HG02798 (cell line): ENCODE measurements around the gene KCNE1.
A peak's percentile ranks its signal among the peaks of the same experiment; 100 is the strongest.
"Not testable (repeated sequence)": the region's sequence is repeated elsewhere in the genome, so short reads cannot be mapped to it uniquely, and the experiment has no call there.

Experiments
- ATAC-seq: cut with Tn5 transposase; IDR thresholded peaks from one replicate; pipeline ENCODE4 v1.9.1; 2021; ENCODE audit warnings: mild to moderate bottlenecking; ENCODE audit not compliant: unreplicated experiment, poor library complexity

Gene KCNE1

GRCh38 chr21:34517039-34517438 lies 5.0 kb upstream of the KCNE1 start:
- ATAC-seq = no peak

DNA sequence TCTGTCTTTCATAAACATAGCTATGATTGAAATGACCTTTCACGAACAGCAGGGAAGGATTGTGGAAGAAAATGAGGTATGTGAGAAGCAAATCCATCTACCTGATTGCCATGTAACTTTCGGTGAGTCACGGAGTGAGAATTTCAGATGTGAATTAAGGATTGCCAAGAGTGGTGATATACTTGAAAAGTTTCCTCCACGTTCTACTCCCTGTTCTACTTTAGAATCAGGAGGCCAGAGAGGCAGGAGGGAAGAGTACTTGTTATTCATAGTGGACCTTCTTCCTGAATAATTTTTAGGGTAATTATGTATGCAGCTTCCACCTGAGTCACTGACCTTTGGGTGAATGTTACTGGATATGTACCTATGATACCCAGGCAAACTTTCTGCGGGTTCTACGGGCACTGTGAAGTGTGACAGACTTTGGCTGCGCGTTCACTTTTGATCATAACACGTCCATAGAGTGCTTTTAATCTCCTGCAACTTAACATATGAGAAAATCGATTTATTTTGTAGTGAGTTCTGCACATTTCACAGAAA lies 2.6 kb upstream of the KCNE1 start:
- ATAC-seq = no peak

DNA sequence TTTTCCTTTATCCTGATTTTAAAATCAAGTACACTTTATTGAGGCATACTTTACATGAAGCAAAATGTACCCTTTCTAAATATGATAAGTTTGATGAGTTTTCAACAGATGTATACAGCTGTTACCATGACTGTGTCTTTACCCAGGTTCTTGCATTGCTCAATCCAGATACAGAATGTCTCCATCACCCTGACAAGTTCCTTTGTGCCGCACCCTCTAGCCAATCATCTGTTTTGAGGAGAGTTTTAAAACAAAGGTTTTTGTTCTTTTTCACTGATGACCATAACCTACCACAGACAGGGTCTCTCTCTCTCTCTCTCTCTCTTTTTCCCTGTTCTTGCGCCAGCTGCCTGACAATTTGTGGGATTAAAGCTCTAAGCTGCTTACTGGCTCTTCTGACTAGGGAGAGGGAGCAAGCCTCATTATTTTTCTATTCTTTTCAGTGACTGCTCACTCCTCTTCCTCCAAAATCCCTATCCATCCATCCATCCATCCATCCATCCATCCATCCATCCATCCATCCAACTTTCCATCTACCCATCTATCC lies 1.2 kb upstream of the KCNE1 start:
- ATAC-seq = no peak

GRCh38 chr21:34511181-34511580 lies 829 bp downstream of the KCNE1 start:
- no peak for ATAC-seq

- ATAC-seq = peak; percentile 62
These were observed 1.6 kb downstream of the KCNE1 start for GRCh38 chr21:34510148-34511142.

DNA sequence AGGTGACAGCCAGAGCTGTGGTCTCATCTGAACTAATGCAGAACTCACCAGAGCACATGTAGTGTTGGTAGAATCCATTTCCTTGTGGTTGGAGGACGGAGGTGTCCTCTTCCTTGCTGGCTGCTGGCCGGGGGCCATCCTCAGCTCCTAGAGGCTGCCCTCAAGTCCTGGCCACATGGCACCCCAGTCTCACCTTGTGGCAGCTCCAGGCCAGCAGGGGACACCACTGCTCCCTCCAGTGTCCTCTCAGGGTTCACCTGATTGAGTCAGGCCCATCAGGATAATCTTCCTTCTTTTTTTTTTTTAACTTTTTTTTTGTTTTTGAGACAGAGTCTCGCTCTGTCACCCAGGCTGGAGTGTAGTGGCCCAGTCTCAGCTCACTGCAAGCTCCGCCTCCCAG lies 2.9 kb downstream of the KCNE1 start:
- no peak for ATAC-seq

DNA sequence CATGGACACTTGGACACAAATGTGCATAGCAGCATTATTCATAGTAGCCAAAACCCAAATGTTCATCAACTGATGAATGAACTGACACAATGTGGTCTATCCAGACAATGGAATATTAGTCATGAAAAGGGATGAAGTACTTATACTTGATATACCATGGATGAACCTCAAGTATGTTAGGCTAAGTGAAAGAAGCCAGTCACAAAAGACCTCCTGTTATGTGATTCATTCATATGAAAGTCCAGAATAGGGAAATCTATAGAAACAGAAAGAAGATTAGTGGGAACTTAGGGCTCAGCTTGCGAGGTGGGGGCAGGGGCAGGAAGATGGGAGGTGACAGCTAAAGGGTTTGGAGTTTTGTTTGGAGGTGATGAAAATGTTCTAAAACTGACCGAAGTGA lies 7.4 kb downstream of the KCNE1 start:
- no peak for ATAC-seq

GRCh38 chr21:34502480-34503106 lies 9.4 kb downstream of the KCNE1 start:
- no peak for ATAC-seq

GRCh38 chr21:34501716-34502115 lies 10.3 kb downstream of the KCNE1 start:
- no peak for ATAC-seq

- no peak for ATAC-seq
These were observed 11.8 kb downstream of the KCNE1 start for GRCh38 chr21:34500191-34500590.

DNA sequence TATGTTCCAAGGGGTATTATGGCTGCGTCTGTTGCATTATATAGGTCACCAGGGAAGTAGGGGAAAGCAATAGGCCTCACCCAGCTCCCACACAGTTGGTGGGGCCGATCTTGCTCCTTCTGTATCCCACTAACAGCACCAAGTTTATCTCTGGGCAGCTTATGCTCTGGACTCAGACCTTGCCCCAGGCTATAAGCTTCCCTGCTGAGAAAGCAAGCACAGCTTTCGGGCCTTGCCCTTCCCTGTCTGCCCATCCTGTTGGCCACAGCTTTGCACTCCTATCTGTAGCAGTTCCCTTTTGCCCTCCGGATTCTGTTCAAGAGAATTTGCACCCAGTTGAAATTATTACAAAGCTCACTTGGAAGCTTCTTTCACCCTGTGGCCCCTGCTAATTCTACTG lies 12.9 kb downstream of the KCNE1 start:
- ATAC-seq = no peak

DNA sequence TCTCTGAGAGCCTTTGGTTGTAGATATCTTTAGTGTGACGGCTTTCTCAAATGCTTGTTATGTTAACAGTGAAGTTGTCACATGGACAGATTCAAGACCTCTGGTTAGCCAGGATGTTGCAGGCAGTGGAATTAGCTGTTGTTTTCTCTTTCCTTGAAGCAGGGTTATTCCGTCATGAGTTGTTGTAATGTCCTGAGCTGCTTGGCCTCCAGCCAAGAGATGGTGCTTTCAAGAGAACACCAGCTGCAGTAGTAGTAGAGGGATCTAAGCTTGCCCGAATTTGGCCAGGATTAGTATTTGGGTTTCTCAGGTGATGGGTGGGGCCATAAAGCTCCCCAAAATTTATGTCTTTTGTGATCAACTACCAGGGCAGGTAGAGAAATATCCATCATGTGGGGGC lies 13.4 kb downstream of the KCNE1 start:
- ATAC-seq = no peak

DNA sequence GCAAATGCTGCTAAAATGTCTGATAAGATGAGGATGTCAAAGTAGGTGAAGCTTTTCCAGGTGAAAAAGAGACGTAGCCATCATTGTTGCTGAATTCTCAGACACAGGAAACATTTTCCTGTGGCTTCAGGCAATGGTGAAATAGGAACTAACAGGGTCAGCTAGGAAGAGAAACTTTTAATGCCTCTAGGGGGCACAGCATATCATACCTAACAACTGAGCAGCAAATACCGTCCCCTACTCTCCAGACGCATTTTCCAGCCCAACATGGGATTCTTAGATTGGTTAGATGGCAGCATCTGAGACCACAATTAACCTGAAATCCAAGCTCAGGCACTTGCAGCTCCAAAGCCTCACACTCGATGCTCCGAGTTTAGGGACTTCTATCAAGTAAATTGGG lies 28.2 kb downstream of the KCNE1 start:
- not testable (repeated sequence) for ATAC-seq

GRCh38 chr21:34483435-34483834 lies 28.6 kb downstream of the KCNE1 start:
- not testable (repeated sequence) for ATAC-seq

- not testable (repeated sequence) for ATAC-seq
These were observed 44.7 kb downstream of the KCNE1 start for GRCh38 chr21:34467333-34467732.

GRCh38 chr21:34459426-34459825 lies 52.6 kb downstream of the KCNE1 start:
- not testable (repeated sequence) for ATAC-seq

DNA sequence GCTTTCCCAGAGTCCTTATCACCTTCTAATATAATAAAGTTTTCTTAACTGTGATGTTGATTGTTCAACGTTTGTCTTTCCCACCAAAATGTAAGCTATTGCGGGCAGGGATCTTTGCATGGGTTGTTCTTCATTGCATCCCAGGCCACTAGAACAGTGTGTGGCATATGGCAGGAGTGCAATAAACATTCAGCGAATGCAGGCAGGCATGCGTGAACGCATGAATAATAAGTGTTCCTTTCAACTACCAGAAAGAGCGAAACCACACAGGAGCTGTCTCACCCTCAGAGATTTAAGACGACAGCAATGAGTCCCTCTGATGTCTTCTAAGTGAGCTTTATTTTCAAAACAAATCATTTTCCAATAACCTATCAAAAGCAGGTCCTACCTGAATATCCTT lies 53.7 kb downstream of the KCNE1 start:
- not testable (repeated sequence) for ATAC-seq

GRCh38 chr21:34456180-34456579 lies 55.8 kb downstream of the KCNE1 start:
- not testable (repeated sequence) for ATAC-seq

- ATAC-seq = not testable (repeated sequence)
These were observed 56.4 kb downstream of the KCNE1 start for GRCh38 chr21:34455628-34456027.

DNA sequence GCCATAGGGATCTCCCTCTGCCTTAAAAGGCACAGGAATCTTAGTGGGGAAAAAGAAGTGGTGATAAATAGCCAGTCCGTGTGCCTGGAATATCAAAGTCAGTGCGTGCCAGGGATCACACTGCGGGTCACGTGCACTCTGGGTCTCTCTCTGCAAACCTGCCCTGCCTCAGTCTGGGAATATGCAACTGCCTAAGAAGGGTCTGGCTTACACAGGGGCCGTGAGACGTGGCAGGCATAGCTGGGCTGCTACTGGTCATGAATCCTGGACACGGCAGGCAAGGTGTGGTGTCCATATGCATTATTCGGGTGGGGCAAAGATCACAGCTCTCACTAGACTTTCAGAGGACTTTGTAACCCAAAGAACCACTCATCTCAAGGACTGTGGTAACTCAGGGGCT lies 65.0 kb downstream of the KCNE1 start:
- not testable (repeated sequence) for ATAC-seq

DNA sequence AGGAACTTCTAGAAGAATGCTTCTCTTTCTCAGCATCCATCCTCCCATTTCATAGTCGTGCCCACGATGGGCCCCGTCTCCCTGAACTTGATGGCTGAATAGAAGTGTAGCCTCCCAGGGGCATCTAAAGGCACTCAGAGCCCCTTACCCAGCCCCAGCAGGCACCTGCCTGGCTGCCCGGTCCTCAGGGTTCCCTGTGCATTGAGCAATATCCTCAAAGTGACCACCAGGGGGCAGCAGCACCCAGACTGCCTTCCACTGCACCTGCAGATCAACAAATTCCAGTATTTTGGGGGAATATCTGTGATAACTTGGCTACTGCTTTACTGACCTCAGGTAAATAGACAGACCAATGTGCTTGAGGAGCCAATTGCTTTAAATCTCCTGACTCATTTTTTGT lies 68.5 kb downstream of the KCNE1 start:
- not testable (repeated sequence) for ATAC-seq
